LoVo (cell line): ENCODE data around the gene BATF2.
"Not testable (repeated sequence)": the region's sequence is repeated elsewhere in the genome, so short reads cannot be mapped to it uniquely, and the experiment has no call there.

Experiments
- DNase-seq: peaks from one replicate; pipeline ENCODE4 v3.0.0-alpha.2; 2016; ENCODE audit warnings: low spot score

The BATF2 gene, protein sequence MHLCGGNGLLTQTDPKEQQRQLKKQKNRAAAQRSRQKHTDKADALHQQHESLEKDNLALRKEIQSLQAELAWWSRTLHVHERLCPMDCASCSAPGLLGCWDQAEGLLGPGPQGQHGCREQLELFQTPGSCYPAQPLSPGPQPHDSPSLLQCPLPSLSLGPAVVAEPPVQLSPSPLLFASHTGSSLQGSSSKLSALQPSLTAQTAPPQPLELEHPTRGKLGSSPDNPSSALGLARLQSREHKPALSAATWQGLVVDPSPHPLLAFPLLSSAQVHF

DNA sequence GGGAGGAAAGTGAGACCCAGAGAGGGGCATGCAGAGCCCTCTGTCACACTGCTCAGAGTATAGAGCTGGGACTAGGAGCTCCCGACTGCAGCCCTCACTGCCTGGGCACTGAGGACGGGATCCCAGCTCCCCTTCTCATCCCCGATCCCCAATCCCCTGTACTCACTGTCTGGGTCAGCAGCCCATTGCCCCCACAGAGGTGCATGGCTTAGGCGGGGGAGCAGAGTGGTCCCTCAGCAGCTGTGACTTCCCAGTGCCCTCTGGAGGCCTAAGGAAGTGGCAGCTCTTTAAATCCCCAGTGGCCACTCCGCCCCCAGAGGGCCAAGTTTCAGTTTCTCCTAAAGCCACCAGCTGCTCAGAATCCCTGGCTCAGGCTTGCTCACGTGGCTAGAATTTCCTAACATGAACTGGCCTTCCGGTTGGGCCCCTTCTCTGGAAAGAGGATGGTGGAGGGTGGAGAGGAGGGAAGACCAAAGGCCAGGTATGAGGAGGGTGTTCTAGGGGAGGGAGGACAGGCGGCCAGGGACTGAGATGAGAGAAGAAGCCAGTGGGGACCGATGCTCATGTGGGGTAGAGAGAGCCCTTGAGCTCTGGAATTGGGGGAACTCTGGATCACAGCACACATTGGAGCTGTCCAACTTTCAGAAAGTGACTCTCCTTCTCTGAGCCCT lies at the start of gene BATF2:
BATF2 (minus strand) TSS at position 262 of the 671 bp plus-strand sequence; CDS start at position 205, 57 bp downstream.
- peak; percentile 77 for DNase-seq

DNA sequence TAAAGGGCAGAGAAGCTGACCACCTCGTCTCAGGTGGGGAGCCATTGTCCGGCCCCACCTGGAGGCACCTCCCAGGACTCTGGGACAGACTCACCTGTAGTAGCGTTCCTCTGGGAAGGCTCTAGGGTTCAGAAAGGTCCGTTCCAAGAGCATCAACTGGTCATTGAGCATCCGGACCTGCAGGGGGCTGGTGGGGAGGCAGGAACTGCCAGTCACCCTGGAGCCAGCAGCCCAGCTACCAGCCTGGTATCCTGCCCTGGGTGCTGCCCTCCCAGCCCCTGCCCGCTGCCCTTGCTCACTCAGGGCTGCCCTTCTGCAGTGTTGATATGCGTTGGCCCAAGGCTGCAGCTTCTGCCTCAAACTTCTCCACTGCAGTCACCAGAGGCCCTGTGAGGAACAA lies 49.0 kb upstream of the BATF2 start:
- no peak for DNase-seq

GRCh38 chr11:65045061-65045460 lies 48.3 kb upstream of the BATF2 start:
- no peak for DNase-seq

GRCh38 chr11:65043881-65044501 lies 47.2 kb upstream of the BATF2 start:
- DNase-seq, result no peak

GRCh38 chr11:65042891-65043290 lies 46.1 kb upstream of the BATF2 start:
- no peak for DNase-seq

DNA sequence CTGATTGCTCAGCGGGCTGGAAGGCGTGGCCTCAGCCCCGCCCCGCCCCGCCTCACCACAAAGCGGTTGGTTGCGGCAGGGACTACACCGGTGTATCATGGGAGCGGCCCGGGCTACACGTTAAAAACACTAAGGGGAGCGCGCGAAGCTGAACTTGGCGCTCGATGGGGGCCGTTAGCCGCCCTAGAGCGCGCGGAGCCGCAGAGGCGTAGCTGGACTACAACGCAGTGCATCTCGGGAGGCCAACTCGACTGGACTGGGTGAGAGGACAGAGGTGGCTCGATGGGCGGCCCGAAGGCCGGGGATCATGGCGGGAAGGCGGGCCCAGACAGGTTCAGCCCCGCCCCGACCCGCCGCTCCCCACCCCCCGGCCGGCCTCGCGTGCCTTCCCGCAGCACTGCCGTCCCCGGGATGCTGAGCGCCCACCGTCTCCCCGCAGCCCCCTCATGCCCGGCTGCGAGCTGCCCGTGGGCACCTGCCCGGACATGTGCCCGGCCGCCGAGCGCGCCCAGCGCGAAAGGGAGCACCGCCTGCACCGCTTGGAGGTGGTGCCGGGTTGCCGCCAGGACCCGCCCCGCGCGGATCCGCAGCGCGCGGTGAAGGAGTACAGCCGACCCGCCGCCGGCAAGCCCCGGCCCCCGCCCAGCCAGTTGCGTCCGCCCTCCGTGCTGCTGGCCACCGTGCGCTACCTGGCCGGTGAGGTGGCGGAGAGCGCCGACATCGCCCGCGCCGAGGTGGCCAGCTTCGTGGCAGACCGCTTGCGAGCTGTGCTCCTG lies 44.3 kb upstream of the BATF2 start, which contains the start of gene SAC3D1:
SAC3D1 (plus strand) TSS at position 364 of the 776 bp plus-strand sequence; CDS start at position 447, 83 bp downstream.
- peak; percentile 94 for DNase-seq

GRCh38 chr11:65040520-65040846 lies 43.7 kb upstream of the BATF2 start:
- peak; percentile 6 for DNase-seq

GRCh38 chr11:65036931-65037330 lies 40.2 kb upstream of the BATF2 start:
- DNase-seq, result no peak

- no peak for DNase-seq
Measured at GRCh38 chr11:65035579-65035978, 38.8 kb upstream of the BATF2 start.

DNA sequence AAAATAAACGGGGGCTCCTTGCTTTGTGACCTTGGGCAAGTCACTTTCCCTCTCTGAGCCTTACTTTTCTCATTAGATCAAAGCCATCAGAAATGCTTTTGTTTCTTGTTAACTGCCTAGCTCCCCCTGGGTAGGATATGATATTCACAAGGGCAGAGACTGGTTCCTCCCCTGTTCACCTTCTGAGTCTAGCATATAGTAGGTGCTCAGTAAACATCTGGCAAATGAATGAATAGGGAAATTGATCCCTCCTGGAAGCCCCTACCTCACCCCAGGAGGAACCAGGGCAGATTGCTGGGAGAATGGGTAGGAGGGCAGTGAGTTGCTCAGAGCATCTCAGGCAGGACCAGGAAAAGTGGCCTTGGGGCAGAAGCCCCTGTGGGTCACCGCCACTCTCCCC lies 37.7 kb upstream of the BATF2 start:
- no peak for DNase-seq

GRCh38 chr11:65032216-65032615 lies 35.4 kb upstream of the BATF2 start:
- no peak for DNase-seq

- peak; percentile 97 for DNase-seq
Measured at GRCh38 chr11:65027213-65028067, 30.7 kb upstream of the BATF2 start, which contains the start of gene SNX15. Gene SNX15 (plus strand): TSS chr11:65027439. CDS start chr11:65027538, 99 bp downstream.

GRCh38 chr11:65026810-65027209 lies 30.0 kb upstream of the BATF2 start:
- no peak for DNase-seq

DNA sequence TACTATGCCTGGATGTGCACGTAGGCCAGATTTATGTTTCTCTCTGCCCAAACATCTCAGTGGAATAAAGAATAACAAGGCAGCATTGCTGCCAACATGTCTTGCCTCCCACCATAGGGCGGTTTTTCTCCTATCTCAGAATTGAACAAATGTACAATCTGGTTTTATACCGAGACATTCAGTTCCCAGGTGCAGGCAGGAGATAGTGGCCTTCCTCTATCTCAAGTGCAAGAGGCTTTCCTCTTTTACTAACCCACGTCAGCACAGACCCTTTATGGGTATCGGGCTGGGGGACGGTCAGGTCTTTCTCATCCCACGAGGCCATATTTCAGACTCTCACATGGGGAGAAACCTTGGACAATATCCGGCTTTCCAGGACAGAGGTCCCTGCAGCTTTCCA lies 26.7 kb upstream of the BATF2 start:
- not testable (repeated sequence) for DNase-seq

- no peak for DNase-seq
Measured at GRCh38 chr11:65021509-65021908, 24.7 kb upstream of the BATF2 start.

DNA sequence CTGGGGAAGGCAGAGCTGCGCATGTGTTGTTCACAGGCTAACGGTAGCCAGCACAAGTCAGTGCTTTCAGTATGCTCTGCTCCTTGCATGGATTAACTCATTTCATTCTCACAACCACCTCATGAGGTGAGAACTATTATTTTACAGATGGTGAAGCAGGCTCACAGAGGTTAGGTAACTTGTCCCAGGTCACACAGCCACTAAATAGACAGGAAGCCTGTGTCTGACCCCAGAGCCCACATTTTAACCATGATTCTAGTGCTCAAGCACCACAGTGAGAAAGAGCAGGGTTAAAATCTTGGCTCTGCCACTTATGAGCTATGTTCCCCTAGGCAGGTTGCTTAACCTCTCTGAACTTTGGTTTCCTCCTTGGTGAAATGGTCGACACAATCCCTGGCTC lies 24.2 kb upstream of the BATF2 start:
- no peak for DNase-seq

DNA sequence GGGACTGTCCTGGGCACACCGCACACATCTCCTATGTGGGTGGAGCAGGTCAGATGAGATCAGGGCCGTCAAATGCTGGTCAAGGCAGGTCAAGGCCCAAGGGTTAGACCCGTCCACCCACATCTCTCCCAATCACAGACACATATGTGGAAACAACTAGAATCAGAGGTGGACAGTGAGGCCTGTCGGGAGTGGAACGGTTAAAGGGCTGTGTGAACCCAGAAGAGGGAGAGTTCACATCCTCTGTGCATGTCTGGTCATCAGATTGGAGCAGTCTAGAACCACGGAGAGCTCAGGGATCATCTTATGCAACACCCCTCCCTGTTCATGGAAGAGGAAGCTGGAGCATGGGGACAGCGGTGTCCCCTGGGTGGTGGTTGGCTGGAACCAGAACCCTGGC lies 23.1 kb upstream of the BATF2 start:
- DNase-seq, result no peak

DNA sequence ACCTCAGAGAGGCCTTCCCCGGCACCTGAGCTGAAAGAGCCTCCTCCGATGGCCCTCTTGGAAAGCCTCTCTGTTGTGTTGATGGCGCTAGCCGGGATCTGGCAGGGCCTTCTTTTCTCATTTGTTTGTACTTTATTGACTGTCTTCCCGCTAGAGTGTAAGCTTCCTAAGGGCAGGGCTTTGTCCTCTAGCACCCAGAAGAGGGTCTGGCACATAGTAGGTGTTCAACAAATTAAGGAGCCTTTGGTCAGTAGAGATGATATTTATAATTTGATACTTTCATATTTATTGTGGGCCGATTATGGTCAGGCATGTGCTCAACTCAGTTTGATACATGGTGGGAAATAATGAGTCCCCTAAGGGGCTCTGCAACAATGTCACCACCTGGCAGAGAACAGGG lies 21.2 kb upstream of the BATF2 start:
- DNase-seq, result no peak

DNA sequence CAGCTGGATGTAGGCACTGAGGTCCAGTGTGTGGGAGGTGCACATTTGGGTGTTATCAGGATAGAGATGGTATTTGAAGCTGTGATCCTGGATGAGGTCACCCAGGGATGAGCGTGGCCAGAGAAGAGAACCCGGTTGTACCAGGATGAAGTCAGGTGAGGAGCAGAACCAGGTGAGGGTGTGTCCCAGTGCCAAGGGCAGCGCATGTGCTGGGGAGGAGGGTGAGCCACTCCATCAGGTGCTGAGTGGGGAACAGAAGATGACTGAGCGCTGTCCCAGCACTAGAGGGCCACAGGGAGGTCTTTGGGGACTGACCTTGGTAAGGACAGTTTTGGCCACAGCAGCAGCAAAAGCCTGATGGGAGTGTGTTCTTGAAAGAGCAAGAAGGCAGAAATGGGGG lies 19.9 kb upstream of the BATF2 start:
- DNase-seq, result no peak

DNA sequence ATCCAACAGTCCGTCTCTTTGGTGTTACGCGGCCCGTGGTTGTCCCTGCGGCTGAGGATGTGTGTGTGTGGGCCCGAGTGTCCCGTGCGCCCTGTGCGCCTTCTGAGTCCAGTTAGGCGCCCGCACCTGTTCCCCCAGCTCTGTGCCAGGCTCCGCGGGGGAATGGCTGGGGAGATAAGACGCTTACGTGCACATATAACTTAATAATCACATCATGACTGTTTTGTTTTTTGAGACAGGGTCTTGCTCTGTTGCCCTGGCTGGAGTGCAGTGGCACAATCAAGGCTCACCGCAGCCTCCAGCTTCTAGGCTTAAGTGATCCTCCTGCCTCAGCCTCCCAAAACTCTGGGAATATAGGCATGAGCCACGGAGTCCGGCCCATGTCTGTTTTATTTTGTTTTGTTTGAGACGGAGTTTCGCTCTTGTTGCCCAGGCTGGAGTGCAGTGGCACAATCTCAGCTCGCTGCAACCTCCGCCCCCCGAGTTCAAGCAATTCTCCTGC lies 18.0 kb upstream of the BATF2 start:
- DNase-seq, result no peak
